HG02943 (cell line): ENCODE measurements around the gene DNAH2.

ENCODE experiments used
- ATAC-seq: cut with Tn5 transposase; IDR thresholded peaks from one replicate; pipeline ENCODE4 v1.9.1; 2021; ENCODE audit warnings: mild to moderate bottlenecking, low read depth, moderate library complexity; ENCODE audit not compliant: unreplicated experiment

Gene DNAH2

DNA sequence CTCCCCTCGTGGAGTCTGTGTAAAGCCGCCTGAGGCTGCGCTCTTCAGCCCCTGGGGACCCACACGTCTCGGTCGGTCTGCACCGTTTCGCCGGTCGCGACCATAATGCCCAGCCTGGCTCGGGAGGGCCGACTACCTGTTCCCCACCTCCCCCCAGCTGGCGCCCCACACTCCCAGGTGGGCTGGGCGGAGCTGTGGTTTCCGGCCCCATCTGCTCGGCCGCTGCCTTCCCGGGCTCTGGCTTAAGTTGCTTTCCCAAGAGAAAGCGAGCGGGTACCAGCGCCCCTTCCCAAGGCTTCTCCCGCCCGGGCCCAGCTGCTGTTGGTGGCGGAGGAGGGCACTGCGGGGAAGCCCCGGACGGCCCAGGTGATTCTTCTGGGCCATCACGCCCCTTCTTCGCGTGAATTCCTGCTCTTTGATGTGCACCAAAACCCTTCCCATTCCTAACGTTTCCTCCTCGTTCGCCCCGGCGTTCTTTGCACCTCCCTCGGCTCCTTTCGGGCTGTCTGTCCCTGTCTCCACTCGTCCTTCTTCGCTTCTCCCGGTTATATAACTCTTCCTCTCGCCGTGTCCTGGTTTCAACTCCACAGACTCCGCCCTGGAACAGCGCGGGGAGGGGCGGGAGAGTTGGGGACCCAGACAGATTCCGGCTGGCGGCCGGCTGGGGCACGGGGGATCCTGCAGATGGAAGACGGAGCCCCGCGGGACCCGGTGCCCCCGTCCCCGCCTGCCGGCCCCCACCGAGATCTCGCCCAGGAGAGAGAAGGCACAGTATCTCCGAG is 118.5 kb downstream of the DNAH2 start:
- ATAC-seq = no peak

- ATAC-seq = no peak
These were observed 119.3 kb downstream of the DNAH2 start for GRCh38 chr17:7836596-7837407.

DNA sequence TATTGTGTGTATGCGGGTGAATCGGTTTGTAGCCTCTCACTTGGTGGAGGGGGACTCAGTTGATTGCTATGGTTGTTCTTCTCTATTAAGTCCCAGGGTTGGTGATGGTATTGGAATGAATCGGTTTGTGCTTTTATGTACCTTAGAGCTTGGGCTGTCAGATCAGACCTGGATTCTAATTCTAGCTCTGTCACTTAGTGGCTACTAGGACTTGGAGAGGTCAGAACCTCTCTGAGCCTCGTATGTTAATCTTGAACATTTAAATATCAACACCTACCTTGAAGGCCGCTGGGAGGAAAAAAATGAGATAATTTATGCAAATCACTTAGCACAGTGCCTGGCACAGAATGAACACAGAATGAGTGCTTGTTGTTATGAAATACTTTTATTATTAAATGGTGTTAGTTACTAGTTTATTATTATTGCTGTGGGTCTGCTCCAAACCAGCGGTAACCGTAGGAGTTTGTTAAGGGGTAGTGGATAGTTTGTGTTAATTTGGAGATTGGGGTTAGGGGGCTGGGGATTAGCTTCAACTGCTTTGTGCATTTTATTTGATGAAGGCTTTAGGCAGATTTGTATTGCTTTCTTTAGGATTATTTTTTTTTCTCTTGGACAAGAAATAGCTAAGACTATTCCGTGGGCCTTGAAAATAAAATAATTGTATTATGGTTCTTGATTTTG is 120.0 kb downstream of the DNAH2 start:
- ATAC-seq = no peak

- no peak for ATAC-seq
These were observed 120.8 kb downstream of the DNAH2 start for GRCh38 chr17:7838090-7839075.

DNA sequence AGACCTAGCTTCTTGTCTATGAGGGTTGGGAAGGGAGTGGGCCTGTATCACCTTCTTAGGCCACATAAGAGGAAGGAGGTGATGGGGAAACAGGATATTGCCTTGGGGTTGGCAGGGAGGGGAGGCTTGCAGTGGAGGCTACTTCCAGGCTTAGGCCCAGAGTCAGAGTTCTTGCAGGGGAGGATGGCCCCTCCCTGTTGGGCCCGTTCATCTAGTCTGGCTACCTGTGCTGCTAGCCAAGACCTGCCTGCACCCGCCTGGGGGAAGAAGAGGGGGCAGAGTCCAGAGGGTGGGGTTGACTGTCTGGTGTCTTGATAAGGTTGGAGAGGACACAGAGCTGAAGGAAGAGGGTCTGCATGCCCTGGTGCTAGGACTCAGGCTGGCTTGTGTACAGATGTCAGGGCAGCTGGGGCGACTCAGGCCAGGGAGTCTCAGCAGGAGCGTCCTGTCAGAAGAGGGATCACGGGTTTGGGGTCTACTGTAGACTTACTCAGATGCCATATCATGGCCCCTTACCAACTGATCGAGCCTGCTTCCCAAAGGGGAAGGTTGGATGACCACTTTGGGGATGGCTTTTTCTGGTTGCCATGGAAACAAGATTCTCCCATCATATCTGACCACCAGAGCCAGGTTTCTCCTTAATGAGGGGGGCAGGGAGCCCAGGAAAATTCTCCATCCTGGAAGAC is 121.8 kb downstream of the DNAH2 start:
- ATAC-seq = no peak

DNA sequence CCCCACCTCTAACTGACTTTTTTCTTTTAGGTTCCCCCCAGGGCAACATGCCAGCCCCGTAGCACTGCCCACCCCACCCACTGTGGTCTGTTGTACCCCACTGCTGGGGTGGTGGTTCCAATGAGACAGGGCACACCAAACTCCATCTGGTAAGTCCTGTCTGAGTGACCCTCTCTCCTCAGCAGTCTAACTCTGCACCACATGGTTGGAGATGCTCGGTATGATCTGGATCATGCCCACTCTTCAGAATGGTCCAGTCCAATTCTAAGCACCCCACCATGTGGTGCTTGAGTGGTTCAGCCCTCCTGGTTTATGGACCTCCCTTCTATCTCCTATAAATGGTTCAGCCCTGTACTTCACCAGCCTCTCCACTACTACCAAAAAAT is 122.3 kb downstream of the DNAH2 start:
- no peak for ATAC-seq

GRCh38 chr17:7840441-7840840 is 122.9 kb downstream of the DNAH2 start:
- no peak for ATAC-seq

GRCh38 chr17:7840875-7841274 is 123.3 kb downstream of the DNAH2 start:
- no peak for ATAC-seq

DNA sequence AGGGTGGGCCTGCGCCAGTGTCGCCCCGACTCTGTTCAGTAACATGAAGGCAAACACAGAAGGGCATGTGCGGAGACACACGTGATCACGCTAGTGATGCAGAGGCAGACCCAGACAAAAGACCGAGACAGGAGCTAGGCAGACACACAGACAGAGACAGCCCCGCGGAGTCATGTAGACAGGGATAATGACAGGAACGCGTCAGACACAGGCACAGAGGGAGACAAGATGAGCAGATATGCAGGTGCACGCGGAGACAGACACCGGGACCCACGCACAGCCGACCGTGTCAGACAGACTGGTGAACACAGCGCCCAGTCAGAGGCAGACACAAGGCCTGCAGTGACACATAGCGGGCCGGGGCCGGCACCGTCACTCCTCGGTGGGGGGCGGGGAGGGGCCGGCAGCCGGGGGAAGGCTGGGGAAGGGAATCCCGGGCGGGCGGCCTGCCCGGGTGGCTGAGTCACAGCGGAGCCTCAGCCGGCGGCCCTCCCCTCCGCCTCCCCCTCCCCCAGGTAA is 123.9 kb downstream of the DNAH2 start:
- ATAC-seq = no peak

GRCh38 chr17:7841915-7842379 is 124.4 kb downstream of the DNAH2 start:
- ATAC-seq = no peak

DNA sequence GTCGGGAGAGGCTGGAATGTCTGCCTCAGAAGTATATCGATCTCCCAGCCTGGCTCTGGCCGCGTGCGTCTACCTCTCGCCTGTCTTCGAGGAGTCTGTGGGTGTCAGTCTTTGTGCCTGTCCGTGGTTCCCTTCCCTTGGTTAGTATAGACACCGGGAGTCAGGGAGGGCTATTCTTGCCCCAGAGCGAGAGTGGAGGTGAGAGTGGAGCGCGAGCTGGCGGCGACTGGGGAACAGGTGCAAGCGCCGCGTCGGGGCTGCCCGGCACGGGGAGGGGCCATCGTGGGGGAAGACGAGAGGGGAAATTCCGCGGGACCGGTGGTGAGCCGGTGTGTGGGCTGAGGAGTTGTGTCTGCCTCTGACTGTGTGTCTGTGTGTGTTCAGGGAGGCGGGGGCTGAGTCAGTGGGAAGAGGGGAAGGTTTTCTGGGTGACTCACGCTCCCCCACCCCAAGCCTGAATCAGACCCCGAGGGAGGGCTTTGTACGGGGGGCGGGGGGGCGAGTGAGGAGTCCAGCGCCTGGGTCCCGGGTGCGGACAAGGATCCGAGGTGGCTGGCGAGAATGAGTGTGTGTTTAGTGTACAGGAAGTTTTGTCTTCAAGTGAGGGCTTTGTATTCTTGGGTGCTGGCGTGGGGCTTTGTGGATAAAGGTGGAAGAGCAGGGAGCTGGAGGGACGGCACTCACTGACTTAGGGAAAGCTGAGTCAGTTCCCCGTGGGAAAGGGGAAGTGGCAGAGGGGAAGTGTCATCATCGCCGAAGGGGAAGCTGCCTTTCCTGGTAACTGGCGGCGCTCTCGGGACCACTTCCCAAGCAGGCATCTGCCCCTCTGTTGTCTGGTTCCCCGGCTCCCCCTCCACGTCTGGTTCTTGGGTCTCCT is 125.1 kb downstream of the DNAH2 start:
- ATAC-seq = no peak

DNA sequence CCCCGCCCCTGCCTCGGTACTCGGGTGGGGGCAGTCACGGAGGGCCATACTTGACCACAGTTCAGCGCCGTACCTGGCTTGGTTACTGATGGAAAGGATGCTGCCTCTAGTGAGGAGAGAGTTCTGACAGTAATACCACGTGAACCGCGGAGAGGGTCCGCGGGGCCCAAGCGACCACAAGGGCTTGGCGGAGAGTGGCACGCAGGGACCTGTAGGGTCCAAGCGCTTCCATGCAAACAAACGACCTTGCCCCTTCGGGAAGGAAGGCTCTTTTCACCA is 125.7 kb downstream of the DNAH2 start:
- no peak for ATAC-seq

GRCh38 chr17:7843536-7844291 is 126.2 kb downstream of the DNAH2 start:
- peak; percentile 34 for ATAC-seq

DNA sequence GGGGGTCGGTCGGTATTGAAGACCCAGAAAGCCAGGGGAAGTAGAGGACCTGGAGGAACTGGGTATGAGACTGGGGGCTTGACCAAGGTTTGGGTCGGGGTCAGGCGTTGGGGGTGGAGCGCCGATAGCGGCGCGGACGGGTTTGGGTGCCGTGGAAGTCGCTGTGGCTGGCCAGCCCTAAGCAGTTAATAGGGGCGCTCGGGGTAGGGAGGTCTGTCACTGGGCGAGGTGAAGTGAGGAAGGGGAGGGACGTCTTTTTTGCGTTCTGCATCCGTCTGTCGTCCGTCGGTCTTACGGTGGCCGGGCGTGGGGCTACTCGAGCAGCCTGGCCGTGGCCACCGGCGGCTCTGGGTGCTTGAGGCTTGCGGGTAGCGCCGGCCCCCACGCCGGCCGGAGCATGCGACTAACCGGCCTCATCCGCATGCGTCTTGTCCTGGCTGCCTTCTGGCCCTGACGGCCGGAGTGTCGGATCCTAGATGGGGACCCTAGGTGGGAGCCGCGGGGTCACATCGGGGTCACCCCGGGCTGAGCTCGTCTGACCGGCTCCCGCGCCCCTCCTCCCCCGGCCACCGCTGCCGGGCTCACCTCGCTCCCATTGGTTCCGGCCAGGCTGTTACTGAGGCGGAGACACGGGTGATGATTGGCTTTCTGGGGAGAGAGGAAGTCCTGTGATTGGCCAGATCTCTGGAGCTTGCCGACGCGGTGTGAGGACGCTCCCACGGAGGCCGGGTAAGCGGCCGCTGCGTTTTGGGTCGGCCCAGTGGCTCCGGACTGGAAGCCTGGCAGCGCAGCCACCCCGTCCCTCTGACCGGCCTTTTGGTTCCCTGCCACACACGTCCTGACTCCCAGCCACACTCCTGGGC is 127.0 kb downstream of the DNAH2 start:
- peak; percentile 44 for ATAC-seq

DNA sequence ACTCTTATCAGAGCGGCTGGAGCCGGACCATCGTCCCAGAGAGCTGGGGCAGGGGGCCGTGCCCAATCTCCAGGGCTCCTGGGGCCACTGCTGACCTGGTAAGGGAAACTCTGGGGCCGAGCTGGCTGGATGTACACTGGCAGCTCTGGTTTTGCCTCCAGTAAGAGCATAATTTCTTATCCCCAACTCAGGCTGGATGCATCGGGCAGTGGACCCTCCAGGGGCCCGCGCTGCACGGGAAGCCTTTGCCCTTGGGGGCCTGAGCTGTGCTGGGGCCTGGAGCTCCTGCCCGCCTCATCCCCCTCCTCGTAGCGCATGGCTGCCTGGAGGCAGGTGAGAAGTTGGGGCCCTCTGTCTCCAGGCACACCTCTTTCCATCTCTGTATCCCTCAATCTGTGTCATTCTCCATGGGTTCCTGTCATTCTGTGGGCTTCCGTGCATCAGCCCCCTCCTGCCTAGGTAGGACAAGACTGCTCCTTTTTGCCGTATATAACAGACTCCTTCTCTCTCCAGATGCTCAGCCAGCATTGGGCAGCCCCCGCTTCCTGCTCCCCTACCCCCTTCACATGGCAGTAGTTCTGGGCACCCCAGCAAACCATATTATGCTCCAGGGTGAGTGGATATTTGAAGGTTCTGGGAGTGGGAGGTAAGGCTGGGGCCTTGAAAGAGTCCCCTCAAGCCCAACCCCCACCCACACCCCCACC is 128.0 kb downstream of the DNAH2 start:
- ATAC-seq = no peak

GRCh38 chr17:7846063-7846735 is 128.7 kb downstream of the DNAH2 start:
- no peak for ATAC-seq
